Stimulated activated CD4-positive, alpha-beta T cell treated with anti-CD3 and anti-CD28 coated beads, Interleukin-1b, Interleukin-23, amount 100 ng/mL, for 4 hours (primary cell): Measurements from ENCODE around the gene UGT2B11.
"Not testable (repeated sequence)": the region's sequence is repeated elsewhere in the genome, so short reads cannot be mapped to it uniquely, and the experiment has no call there.

Experiments used
- DNase-seq, 2 donors: peaks; one replicate each; pipeline ENCODE4 v3.0.0-alpha.2; 2020; ENCODE audit warnings: low read depth in 2 of 2

Gene UGT2B11

GRCh38 chr4:69170233-69171134, 44.1 kb downstream of the UGT2B11 start:
- peak in 1 of 2 donors; percentile 3 for DNase-seq

GRCh38 chr4:69169171-69169570, 45.4 kb downstream of the UGT2B11 start:
- not testable (repeated sequence) for DNase-seq

- DNase-seq = no peak
These were observed 47.2 kb downstream of the UGT2B11 start for GRCh38 chr4:69167300-69167699.

GRCh38 chr4:69166376-69166775, 48.2 kb downstream of the UGT2B11 start:
- not testable (repeated sequence) for DNase-seq

GRCh38 chr4:69165707-69166106, 48.8 kb downstream of the UGT2B11 start:
- DNase-seq = not testable (repeated sequence)

- DNase-seq = no peak
These were observed 57.6 kb downstream of the UGT2B11 start for GRCh38 chr4:69156913-69157312.

GRCh38 chr4:69154021-69154420, 60.5 kb downstream of the UGT2B11 start:
- no peak for DNase-seq
